ENCODE data around the gene HOMER1.

Gene HOMER1

DNA sequence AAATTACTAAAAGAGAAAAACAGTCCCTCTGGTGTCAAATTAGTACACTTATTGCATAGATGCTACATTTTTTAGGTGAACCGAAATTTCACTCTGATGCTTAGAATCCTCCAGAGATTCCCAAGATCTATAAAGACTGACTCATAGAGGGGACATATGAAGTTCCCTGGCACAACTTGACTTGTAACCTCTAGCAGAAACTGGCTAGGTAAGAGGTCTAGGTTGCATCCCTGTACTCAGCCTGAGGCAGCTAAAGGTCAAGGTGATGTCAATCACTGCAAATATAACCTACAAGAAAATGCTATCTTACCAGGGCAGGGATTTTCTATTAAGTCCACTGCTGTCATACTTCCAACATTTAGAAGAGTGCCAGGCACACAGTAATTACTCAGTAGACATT is 24.2 kb downstream of the HOMER1 start:
- FAIRE-seq (no peak), DNase-seq (ENCODE audit: insufficient read length, low spot score) (no peak)
- no peak for TF ChIP-seq CTCF (IDR thresholded peaks at IDR 0.05; ENCODE audit: insufficient read depth, missing control alignments)

GRCh38 chr5:79488775-79489174 is 25.2 kb downstream of the HOMER1 start:
- DNase-seq (ENCODE audit: insufficient read length, low spot score), result no peak
- FAIRE-seq, result no peak
- no peak for TF ChIP-seq CTCF (IDR thresholded peaks at IDR 0.05; ENCODE audit: insufficient read depth, missing control alignments)

- no peak for FAIRE-seq
- no peak for DNase-seq (ENCODE audit: insufficient read length, low spot score)
- TF ChIP-seq CTCF (IDR thresholded peaks at IDR 0.05; ENCODE audit: insufficient read depth, missing control alignments), result no peak
These were observed 25.9 kb downstream of the HOMER1 start for GRCh38 chr5:79488058-79488457.

DNA sequence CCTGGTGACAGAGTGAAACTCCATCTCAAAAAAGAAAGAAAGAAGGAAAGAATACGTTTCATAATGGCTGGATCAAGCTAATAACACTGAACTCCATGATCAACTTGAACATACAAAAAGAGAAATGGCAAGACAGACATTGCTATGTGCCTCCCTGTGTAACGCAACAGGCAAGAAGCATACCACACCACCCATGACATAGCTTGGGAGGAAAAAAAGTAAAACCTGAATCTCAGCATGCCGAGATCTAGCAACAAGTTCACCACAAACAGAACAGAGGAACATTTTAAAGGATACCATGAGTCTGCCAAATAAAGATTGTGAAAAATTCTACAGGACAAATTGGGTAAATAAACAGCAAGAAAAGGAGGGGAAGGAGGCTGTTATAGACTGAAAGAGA is 26.7 kb downstream of the HOMER1 start:
- FAIRE-seq (no peak), DNase-seq (ENCODE audit: insufficient read length, low spot score) (no peak)
- no peak for TF ChIP-seq CTCF (IDR thresholded peaks at IDR 0.05; ENCODE audit: insufficient read depth, missing control alignments)

DNA sequence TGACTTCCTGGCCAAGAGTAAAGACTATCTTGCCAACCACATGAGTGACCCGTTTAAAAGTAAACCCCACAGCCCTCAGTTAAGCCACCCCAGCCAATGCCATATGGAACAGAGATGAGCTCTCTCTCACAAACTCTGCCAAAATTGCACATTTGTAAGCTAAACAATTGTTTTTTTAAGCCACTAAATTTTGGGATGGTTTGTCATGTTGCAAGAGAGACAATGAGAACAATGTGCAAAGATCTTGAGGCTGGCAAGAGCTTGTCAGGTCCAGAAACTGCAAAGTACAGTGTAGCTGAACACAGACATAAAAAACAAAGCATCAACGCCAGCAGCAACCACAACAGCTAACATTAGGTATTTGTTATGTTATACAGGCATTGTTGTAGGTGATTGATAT is 27.8 kb downstream of the HOMER1 start:
- no peak for FAIRE-seq
- no peak for DNase-seq (ENCODE audit: insufficient read length, low spot score)
- no peak for TF ChIP-seq CTCF (IDR thresholded peaks at IDR 0.05; ENCODE audit: insufficient read depth, missing control alignments)

GRCh38 chr5:79484731-79485130 is 29.2 kb downstream of the HOMER1 start:
- DNase-seq (ENCODE audit: insufficient read length, low spot score), result no peak
- FAIRE-seq, result no peak
- no peak for TF ChIP-seq CTCF (IDR thresholded peaks at IDR 0.05; ENCODE audit: insufficient read depth, missing control alignments)

GRCh38 chr5:79481574-79481973 is 32.4 kb downstream of the HOMER1 start:
- no peak for FAIRE-seq
- no peak for TF ChIP-seq CTCF (IDR thresholded peaks at IDR 0.05; ENCODE audit: insufficient read depth, missing control alignments)
- DNase-seq (ENCODE audit: insufficient read length, low spot score), result no peak
